WTC11 (cell line): ENCODE data around the gene TPGS1. TPM values are rescaled to one million over a fixed set of nuclear protein-coding genes. Genes with fewer than 3 reads are reported as not detected.
A peak's percentile ranks its signal among the peaks of the same experiment; 100 is the strongest.

Experiments
- ATAC-seq: fragments of 200-7000 bp; cut with Tn5 transposase; 2 replicates; pipeline ENCODE4 v1.10.0; 2021; ENCODE audit warnings: mild to moderate bottlenecking, moderate library complexity
- CTCF ChIA-PET: fragments of 300-600 bp; sonication (Branson Sonifier 250); formaldehyde crosslinking; loops from one replicate; lab custom pipeline; 2021; ENCODE audit warnings: antibody characterized with exemption; lab: Charles Lee
- POLR2A ChIA-PET: fragments of 350-600 bp; sonication (Branson Sonifier 250); formaldehyde crosslinking; loops from one replicate; lab custom pipeline; 2021; ENCODE audit warnings: antibody characterized with exemption; lab: Charles Lee
- DNase-seq: peaks from one replicate; pipeline ENCODE4 v3.0.0; 2021; ENCODE audit warnings: low spot score
- H3K27ac Mint-ChIP-seq: 2 replicates; pipeline ENCODE4 v1.8.0; 2021; ENCODE audit warnings: mixed read lengths
- H3K27me3 Mint-ChIP-seq: 2 replicates; pipeline ENCODE4 v1.8.0; 2021; ENCODE audit warnings: low read depth, mild to moderate bottlenecking, moderate library complexity, mixed read lengths
- H3K36me3 Mint-ChIP-seq: 2 replicates; pipeline ENCODE4 v1.8.0; 2021; ENCODE audit warnings: mixed read lengths
- H3K4me1 Mint-ChIP-seq: 2 replicates; pipeline ENCODE4 v1.8.0; 2022; ENCODE audit warnings: mixed read lengths
- H3K4me3 Mint-ChIP-seq: 2 replicates; pipeline ENCODE4 v1.8.0; 2021; ENCODE audit warnings: mild to moderate bottlenecking, moderate library complexity, mixed read lengths
- H3K9me3 Mint-ChIP-seq: 2 replicates; pipeline ENCODE4 v1.8.0; 2021; ENCODE audit warnings: mixed read lengths
- ARID4B ChIP-seq: sonication (generic); formaldehyde crosslinking; IDR thresholded peaks from 2 replicates; pipeline ENCODE4 v1.8.0; 2023; ENCODE audit warnings: missing genetic modification reagents, mild to moderate bottlenecking, borderline replicate concordance
- ATF3 ChIP-seq: sonication (generic); formaldehyde crosslinking; conservative IDR thresholded peaks from 2 replicates; pipeline ENCODE4 v1.8.1; 2022; ENCODE audit warnings: mild to moderate bottlenecking, missing genetic modification reagents
- CDX4 ChIP-seq: fragments of 250-450 bp; sonication (Bioruptor Pico); IDR thresholded peaks from 2 replicates; pipeline ENCODE4 v1.9.0; 2021; ENCODE audit warnings: moderate library complexity, mild to moderate bottlenecking, inconsistent platforms, borderline replicate concordance
- ELF4 ChIP-seq: sonication (generic); formaldehyde crosslinking; IDR thresholded peaks from 2 replicates; pipeline ENCODE4 v1.8.1; 2022; ENCODE audit warnings: low read depth, mild to moderate bottlenecking, moderate library complexity, missing genetic modification reagents
- ESRRA ChIP-seq: sonication (generic); formaldehyde crosslinking; IDR thresholded peaks from 2 replicates; pipeline ENCODE4 v1.8.1; 2022; ENCODE audit warnings: mild to moderate bottlenecking, missing genetic modification reagents, borderline replicate concordance
- FOXJ3 ChIP-seq: sonication (generic); formaldehyde crosslinking; IDR thresholded peaks from 2 replicates; pipeline ENCODE4 v1.9.0; 2021; ENCODE audit warnings: missing genetic modification reagents, mild to moderate bottlenecking, borderline replicate concordance
- GTF2I ChIP-seq: fragments of 250-450 bp; sonication (Bioruptor Pico); conservative IDR thresholded peaks from 2 replicates; pipeline ENCODE4 v1.4.0; 2021; ENCODE audit warnings: mild to moderate bottlenecking
- HMGXB4 ChIP-seq: sonication (generic); formaldehyde crosslinking; IDR thresholded peaks from 2 replicates; pipeline ENCODE4 v1.8.1; 2023; ENCODE audit warnings: mild to moderate bottlenecking, moderate library complexity, missing genetic modification reagents
- NR2C2 ChIP-seq: sonication (generic); formaldehyde crosslinking; IDR thresholded peaks from 2 replicates; pipeline ENCODE4 v1.8.0; 2022; ENCODE audit warnings: mild to moderate bottlenecking, missing genetic modification reagents
- RELA ChIP-seq: sonication (generic); formaldehyde crosslinking; IDR thresholded peaks from 2 replicates; pipeline ENCODE4 v1.8.1; 2022; ENCODE audit warnings: missing genetic modification reagents, mild to moderate bottlenecking, borderline replicate concordance
- SP1 ChIP-seq: sonication (generic); formaldehyde crosslinking; conservative IDR thresholded peaks from 2 replicates; pipeline ENCODE4 v1.8.1; 2022; ENCODE audit warnings: missing genetic modification reagents
- TEAD4 ChIP-seq: sonication (generic); formaldehyde crosslinking; IDR thresholded peaks from 2 replicates; pipeline ENCODE4 v1.8.0; 2022; ENCODE audit warnings: mild to moderate bottlenecking, missing genetic modification reagents
- TP53 ChIP-seq: sonication (generic); formaldehyde crosslinking; IDR thresholded peaks from 2 replicates; pipeline ENCODE4 v1.8.1; 2023; ENCODE audit warnings: mild to moderate bottlenecking, missing genetic modification reagents
- USF2 ChIP-seq: sonication (generic); formaldehyde crosslinking; IDR thresholded peaks from 2 replicates; pipeline ENCODE4 v1.8.1; 2023; ENCODE audit warnings: mild to moderate bottlenecking, missing genetic modification reagents, moderate library complexity
- ZNF281 ChIP-seq: sonication (generic); formaldehyde crosslinking; IDR thresholded peaks from 2 replicates; pipeline ENCODE4 v1.8.0; 2023; ENCODE audit warnings: mild to moderate bottlenecking, missing genetic modification reagents
- total RNA-seq: library from RNA; stranded (reverse); gene quantifications from 3 replicates; pipeline ENCODE4 v1.2.3, GENCODE V29; 2021

The TPGS1 gene
- total RNA-seq, 1 experiment from 2014 or later: 18.8 TPM

- DNase-seq: no peak
- Mint-ChIP-seq H3K27ac (no peak overlapping the region), H3K27me3 (peaks cover 32% of the 10 kb centered on the region), H3K4me1 (peaks cover 15% of the 10 kb centered on the region), H3K36me3 (no peaks in the 10 kb centered on the region), H3K4me3 (no peak overlapping the region), H3K9me3 (peaks cover 3% of the 10 kb centered on the region)
- ChIA-PET POLR2A (interaction anchor here (0.8 kb wide), 1 partner anchor 12 kb away, joined by 3 read pairs; no protein-coding TSS in a partner anchor), CTCF (interaction anchor here (0.9 to 3.6 kb wide), 12 partner anchors 12 to 228 kb away, joined by 3 to 46 read pairs (median 5); no protein-coding TSS in a partner anchor)
- no peak for ATAC-seq
- TF ChIP-seq USF2 (CRISPR knock-in tag) (0 out of 2 replicates have a peak, but pooled peaks have one; percentile 8), GTF2I (no peak)
These were observed 12.9 kb upstream of the TPGS1 start for GRCh38 chr19:494171-495080.

- no peak for TF ChIP-seq SP1 (CRISPR knock-in tag)
- no peak for TF ChIP-seq CDX4 (CRISPR knock-in tag)
- TF ChIP-seq HMGXB4: 0 out of 2 replicates have a peak, but pooled peaks have one; percentile 11
- TF ChIP-seq RELA: no peak
- ChIA-PET POLR2A (interaction anchor here (0.8 kb wide), 1 partner anchor 12 kb away, joined by 3 read pairs; no protein-coding TSS in a partner anchor), CTCF (interaction anchor here (0.6 to 3.6 kb wide), 27 partner anchors 9 to 229 kb away, joined by 3 to 46 read pairs (median 3); partner anchors contain the start of gene C2CD4C)
- no peak for DNase-seq
- ATAC-seq: no peak
- Mint-ChIP-seq H3K27me3 (peaks cover 33% of the 10 kb centered on the region), H3K4me1 (peaks cover 12% of the 10 kb centered on the region), H3K9me3 (peaks cover 3% of the 10 kb centered on the region), H3K4me3 (no peak overlapping the region), H3K27ac (no peak overlapping the region), H3K36me3 (no peaks in the 10 kb centered on the region)
These were observed 12.3 kb upstream of the TPGS1 start for GRCh38 chr19:495081-495401.

- Mint-ChIP-seq H3K27ac (no peak overlapping the region), H3K36me3 (no peaks in the 10 kb centered on the region), H3K27me3 (peaks cover 33% of the 10 kb centered on the region), H3K9me3 (peaks cover 3% of the 10 kb centered on the region), H3K4me3 (peak overlapping the region; percentile 64), H3K4me1 (peaks cover 8% of the 10 kb centered on the region)
- CTCF ChIA-PET: interaction anchor here (0.6 to 3.6 kb wide), 29 partner anchors 9 to 229 kb away, joined by 3 to 46 read pairs (median 3); partner anchors contain the start of genes C2CD4C and CDC34
- ATAC-seq (peak; percentile 55), DNase-seq (peak; percentile 82)
- POLR2A ChIA-PET: no interaction called here
- TF ChIP-seq ATF3 (no peak), FOXJ3 (CRISPR knock-in tag) (no peak), ELF4 (no peak), NR2C2 (CRISPR knock-in tag) (no peak), TEAD4 (CRISPR knock-in tag) (no peak), ZNF281 (CRISPR knock-in tag) (no peak), TP53 (CRISPR knock-in tag) (no peak), ESRRA (CRISPR knock-in tag) (peak; percentile 89; the same call in 1 of the 2 replicates), ARID4B (CRISPR knock-in tag) (no peak), HMGXB4 (0 out of 2 replicates have a peak, but pooled peaks have one; percentile 40)
These were observed 11.7 kb upstream of the TPGS1 start for GRCh38 chr19:495402-496111.
